Vagina (tissue), 2 donors: ENCODE data around the gene TNS1.

ENCODE experiments used
- CTCF ChIP-seq, 3 experiments: fragments of 450-650 bp in 2 of 3; fragments of 200-600 bp in 1 of 3; sonication (generic) in 1 of 3; IDR thresholded peaks; one replicate each; pipeline ENCODE4 v1.5.1; 2017 to 2019; ENCODE audit warnings: antibody characterized with exemption in 3 of 3, mild to moderate bottlenecking in 2 of 3, moderate library complexity in 2 of 3
- POLR2A ChIP-seq, 2 donors: fragments of 450-650 bp; IDR thresholded peaks; one replicate each; pipeline ENCODE4 v1.6.1; 2017; ENCODE audit warnings: antibody characterized with exemption in 2 of 2, mild to moderate bottlenecking in 2 of 2, moderate library complexity in 2 of 2
- POLR2AphosphoS5 ChIP-seq, 2 donors: sonication (generic); formaldehyde crosslinking; IDR thresholded peaks; one replicate each; pipeline ENCODE4 v1.9.0; 2017; ENCODE audit warnings: antibody characterized with exemption in 2 of 2, mild to moderate bottlenecking in 2 of 2, low read depth in 1 of 2; ENCODE audit not compliant: insufficient read depth in 1 of 2

- TF ChIP-seq CTCF (IDR thresholded peaks at IDR 0.05) (no peak), POLR2A (IDR thresholded peaks at IDR 0.05) (no peak), POLR2AphosphoS5 (IDR thresholded peaks at IDR 0.05; ENCODE audit: insufficient read depth in 1 of 2, low read depth in 1 of 2) (no peak)
Measured at GRCh38 chr2:218043701-218044109, 40.9 kb upstream of the TNS1 start.
